ENCODE data around the gene PRR13.

GRCh38 chr12:53492188-53492587, 50.7 kb downstream of the PRR13 start:
- TF ChIP-seq CTCF (IDR thresholded peaks at IDR 0.05) (no peak), POLR2A (IDR thresholded peaks at IDR 0.05) (no peak)

Measured in Peyer's patch (tissue), 4 donors.